Stimulated activated CD8-positive, alpha-beta memory T cell treated with anti-CD3 and anti-CD28 coated beads, Interleukin-7, amount 100 ng/mL, for 48 hours (primary cell): ENCODE measurements around the gene CACNA1E.

Experiments used
- DNase-seq, 2 donors: peaks; one replicate each; pipeline ENCODE4 v3.0.0-alpha.2; 2020; ENCODE audit warnings: low read depth in 1 of 2; ENCODE audit errors: extremely low read depth in 1 of 2

The CACNA1E gene

DNA sequence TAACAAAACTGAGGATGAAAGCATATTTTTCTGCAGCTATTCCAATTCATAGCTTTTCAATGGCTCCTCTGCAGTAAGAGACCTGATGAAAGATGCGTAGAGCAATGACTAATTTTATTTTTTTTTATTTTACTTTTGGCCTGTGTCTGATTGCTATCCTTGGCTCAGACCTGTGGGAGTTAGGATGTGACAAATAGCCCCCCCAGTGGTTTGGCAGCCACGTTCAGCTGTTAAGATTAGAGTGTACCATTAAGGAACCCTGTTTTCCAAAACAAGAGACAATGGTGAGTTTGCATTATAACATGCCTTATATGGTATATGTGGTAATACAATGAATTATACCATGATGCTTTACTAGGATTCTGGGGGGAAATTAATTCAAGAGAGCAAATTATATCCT is 264.7 kb downstream of the CACNA1E start:
- no peak for DNase-seq

DNA sequence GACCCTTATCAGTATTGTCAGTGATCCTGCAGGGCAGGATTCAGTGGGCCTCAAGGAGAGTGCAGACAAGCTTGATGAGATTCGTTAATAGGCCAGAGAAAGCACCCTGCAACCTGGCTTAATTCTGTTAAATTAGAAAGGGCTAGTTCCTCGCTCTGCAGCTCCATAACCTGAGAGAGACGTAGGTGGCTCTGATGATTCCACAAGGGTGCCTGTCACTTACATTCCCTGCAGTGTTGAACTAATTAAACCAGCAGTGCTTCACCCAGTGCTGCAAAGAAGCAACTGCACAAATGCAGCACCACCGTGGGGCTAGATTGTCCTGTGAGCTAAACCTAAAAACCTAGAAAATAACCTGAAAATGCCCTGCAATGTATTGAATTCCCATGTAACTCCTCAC is 270.8 kb downstream of the CACNA1E start:
- no peak for DNase-seq

DNA sequence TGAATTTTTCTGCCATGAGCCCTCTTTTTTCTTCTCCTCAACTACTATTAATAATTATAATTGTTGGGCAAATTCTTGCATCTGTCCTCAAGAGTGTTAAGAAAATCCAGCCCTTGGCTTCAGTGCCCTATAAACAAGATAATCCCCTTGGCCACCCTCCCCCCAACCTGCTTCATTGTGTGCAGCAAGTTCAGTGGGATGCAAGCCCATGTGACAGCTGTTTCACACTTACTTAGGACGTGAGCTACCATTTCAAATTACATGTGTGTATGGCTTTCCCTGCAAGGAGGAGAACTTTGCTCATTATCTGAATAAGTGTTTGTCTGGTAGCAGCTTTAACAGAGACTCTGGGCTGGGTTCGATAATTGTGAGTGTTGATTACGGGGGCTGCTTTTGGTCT is 276.2 kb downstream of the CACNA1E start:
- DNase-seq, result no peak

DNA sequence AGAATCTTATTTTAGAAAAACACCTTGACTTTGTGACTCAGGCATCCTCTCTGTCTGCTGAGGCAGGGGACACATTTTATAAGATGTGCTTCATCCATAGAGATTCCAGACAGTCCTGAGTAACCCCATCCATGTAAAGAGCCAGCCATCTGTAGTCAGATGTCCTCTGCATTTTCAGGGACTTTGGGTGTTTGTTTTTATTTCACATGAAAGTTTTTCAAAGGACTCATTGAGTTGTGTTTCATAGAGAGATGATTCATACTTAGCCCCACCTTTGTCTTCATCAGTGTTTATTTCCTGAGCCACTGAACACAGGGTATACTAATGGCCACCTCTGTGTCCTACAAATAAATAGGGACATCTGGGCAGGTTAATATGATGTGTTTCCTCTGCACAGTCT is 280.4 kb downstream of the CACNA1E start:
- no peak for DNase-seq

DNA sequence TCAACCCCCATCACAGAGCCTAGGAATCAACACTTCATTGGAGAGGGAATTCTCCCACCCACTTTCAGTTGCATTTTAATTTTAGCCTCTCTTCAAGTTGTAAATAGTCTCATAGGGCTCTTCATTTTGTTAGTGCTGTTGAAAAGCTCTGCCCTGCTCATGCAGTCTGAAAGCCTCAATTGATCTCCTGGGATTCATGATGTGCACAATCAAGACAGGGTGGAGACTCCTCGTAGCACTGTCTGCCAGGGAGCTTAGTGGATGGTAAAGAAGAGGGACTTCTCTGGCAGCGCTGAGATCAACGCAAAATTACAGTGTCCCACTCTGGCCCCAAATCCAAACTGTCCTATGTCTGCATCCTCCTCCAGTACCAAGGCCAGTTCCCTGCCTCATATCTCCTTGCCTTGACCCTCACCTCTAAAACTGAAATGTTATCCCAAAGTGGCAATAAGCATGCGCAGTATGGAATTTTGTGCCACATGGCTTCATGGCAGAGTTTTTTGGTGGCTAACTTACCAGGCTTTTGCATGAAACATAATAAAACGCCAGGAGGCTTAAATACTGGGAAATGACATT is 282.2 kb downstream of the CACNA1E start:
- no peak for DNase-seq

DNA sequence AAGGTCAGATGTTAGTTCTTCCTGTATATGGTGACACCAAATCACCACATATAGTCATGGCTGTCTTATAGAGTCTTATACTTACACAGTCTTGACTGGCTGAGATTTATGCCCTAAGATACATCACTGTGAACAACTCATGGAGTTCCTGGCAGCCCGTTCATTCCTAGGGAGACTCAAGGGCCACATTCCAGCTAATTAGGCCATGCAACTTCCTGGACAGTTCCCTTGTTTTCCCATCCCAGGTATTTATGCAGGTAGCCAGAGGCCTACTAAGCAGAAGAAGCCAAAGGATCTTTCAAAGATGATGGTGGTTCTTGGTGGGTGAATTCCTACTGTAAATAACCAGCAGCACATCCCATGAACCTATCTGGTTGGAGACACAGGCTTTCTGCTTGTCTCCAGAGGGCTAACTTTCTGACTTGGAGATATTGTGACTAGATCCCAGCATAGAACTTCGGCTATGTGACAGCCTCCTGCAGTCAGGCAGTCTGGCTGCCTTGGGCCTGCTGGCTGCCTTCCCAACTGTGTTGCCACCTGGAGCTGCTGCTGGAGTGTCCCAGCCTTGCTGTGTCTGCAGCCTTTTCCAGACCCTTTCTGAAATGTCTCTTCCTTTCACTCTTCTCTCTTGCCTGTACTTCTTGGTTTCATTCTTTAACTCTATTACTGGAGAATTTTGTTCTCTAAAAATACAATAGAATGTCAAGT is 283.8 kb downstream of the CACNA1E start:
- DNase-seq, result no peak

DNA sequence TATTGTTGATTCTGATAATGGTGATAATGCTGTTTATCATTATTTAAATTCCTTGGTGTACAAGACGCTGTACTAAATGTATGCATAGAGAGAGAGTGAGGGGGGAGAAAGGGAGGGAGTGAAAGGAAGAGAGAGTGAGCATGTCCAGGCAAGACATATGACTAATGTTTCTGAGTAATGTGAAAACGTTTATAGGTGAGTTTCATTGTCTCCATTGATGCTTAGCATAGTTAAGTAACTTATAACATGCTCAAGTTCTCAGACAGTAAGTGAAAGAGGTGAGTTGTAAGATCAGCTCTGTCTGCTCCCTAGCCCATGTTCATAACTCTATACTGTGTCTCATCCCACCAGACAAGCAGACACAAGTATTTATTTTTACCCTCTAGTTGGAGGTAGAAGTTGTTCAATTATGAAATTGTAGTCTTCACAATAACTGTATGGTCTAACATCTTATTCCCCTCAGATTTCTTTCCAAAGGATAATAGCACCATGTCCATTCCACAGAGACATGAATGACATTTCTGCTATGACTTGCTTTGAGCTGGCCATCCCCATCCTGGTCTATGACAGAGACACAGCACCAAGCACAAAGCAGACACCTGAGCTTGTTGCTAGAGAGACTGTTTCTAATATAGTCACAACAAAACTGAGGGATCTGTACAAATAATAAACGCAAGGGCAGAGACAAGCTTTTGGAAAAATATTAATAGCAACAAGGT is 285.1 kb downstream of the CACNA1E start:
- no peak for DNase-seq

DNA sequence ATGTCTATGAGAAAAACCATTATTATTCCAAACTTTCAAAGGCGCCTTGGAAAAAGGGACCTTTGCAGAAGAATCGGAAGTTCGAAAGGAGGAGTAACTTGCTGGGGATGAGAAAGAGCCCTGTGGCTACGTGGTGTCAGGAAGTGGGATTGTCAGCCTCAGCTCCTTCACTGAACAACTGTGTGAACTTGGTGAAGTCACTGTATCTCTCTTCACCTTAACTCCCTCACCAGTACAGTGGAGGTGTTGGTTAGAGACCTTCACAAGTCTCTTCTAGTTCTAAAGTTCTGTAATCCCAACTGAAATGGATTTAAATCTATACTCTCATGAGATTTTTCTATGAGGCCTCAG is 285.6 kb downstream of the CACNA1E start:
- no peak for DNase-seq

DNA sequence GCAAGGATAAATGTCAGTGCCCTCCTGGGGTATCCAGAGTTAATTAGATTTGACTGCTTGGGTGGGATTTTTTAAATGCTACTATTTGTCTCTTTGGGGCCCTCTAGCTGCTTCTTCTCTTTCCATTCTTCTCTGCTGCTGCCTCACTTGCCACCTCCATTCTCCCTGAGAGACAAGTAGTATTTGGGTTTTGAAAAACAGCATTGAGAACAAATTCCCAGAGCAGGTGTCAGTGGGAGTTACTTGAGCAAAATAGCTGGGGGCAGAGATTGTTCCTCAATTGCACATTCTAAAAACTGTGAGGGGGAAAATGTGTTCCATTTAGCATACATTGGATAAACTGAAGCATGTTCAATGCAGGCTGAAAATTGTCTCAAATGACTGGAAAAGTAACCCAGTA is 286.5 kb downstream of the CACNA1E start:
- no peak for DNase-seq

DNA sequence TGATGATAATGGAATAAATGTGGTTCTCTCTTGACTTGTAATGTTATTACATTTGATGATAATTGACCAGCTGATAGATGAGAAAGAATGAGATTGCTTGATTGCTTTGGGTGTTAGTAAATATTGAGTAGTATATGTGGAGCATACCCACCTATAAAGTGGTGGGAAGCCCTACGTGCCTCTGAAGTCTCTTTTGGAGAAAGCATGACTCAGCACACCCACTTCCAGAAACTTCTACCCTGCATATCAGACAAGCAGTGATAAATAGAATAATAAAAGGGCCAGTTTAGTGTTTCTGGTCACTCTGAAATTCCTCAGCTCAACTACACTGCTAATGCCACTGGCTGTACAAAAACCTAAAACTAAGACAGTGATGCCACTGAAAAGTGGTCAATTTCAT is 289.4 kb downstream of the CACNA1E start:
- no peak for DNase-seq

DNA sequence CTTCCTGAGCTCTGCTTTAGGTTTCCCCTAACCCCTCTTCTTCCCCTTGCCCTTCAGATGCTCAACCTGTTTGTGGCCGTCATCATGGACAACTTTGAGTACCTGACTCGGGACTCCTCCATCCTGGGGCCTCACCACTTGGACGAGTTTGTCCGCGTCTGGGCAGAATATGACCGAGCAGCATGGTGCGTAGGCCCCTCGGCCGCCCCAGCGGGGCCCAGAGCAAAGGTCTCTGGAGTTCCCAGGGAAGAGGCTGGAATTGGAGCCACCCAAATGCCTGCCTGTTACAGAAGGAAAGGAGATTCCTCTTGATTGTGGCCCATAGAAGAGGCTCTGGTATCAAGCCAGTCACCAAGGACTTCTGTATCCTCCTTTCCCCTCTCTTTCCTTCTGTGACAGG is 292.7 kb downstream of the CACNA1E start:
- no peak for DNase-seq

DNA sequence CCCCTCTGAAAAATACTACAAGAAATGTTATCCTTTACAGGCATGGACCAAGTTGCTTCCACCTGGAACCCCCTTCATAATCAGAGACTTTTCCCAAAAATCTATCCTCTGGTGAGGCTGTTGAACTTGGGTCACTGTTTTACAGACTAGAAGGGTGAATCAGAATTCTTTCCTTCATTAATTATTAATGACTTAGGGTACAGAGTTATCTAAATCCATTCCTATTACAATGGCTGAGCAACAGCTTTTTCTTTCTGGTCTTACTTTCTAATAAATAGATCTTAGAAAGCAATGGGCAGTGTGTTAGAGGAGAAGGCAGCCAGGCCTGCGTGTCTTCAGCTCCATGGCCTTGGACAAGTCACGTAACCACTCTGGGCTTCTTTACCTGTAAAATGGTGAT is 294.0 kb downstream of the CACNA1E start:
- no peak for DNase-seq

DNA sequence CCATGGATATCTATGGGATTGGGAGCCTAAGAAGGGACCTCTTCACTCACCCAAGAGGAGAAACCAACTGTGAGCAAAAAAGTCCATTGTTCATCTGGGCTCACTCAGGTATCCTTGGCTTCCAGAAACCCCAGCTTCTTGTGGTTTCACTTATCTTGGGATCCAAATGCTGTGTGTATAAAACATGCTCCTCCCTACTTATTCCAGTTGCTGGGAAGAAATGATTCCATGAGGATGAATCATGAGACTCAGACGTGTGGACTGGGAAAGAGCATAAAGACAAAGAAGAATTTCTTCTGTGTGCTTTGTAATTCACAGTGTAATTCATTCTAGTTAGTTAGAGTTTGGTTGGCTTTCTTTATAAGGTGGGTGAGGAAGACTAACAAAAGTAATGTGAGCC is 294.5 kb downstream of the CACNA1E start:
- no peak for DNase-seq

DNA sequence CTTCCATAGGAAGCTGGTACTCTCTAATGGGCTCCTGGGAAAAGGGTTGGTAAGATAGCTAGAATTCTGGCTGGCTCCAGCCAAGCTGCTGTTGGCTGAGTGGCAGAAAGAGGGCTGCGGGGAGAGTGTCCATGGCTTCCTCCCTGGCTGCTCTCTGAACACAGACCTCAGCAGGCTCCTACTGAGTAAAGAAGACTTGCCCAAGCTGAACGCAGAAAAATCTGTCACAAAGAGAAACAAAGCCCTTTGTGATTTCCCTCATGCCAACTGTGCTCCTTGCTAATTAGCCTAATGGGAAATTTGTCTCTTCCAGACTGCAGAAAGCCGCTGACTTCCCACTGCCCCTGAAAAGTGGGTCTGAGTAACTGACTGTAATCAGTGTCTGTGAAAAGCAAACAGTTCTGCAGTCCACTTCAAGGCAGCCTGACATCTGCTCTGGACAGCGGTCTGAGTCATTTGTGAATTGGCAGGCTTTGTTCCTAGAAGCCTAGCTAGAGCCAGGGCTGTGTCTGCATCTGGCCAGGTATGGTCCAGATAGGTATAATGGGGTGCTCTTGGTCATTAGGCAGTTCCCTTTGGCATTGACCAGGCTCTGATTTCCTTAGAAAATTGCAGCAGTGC is 295.4 kb downstream of the CACNA1E start:
- no peak for DNase-seq

DNA sequence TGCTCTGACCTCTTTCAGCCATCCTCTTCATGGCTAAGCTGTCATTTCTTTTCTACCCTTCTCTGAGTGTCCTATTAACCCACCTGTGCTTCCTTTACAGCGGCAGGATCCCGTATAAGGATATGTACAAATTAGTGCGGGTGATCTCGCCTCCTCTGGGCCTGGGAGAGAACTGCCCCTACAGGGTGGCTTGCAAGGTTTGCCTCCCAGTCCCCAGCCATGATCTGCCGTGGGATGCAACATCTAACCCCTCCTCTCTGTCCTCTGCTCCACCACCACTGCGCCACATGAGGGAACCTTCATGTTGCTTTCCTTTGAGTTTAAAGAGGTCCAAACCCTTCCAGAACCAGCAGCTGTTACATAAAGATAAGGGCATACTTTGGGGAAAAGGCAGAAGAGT is 296.0 kb downstream of the CACNA1E start:
- no peak for DNase-seq

DNA sequence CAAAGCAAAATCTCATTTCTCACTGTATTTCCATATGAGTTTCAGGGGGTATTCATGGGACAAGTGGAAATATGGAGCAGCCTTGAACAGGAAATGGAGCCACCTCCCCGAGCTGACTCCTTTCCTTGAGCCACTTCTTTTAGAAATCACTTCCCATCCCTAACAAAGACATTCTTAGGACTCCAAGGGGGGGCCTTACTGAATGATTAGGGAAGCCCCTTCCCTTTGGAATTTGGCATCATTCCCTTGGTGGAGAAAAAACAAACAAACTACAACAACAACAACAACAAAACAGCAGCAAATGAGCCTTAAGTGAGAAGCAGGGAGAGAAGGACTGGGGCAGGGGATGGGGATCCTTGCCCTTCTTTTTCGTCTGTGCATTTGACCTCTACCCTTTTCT is 299.9 kb downstream of the CACNA1E start:
- DNase-seq, result no peak

DNA sequence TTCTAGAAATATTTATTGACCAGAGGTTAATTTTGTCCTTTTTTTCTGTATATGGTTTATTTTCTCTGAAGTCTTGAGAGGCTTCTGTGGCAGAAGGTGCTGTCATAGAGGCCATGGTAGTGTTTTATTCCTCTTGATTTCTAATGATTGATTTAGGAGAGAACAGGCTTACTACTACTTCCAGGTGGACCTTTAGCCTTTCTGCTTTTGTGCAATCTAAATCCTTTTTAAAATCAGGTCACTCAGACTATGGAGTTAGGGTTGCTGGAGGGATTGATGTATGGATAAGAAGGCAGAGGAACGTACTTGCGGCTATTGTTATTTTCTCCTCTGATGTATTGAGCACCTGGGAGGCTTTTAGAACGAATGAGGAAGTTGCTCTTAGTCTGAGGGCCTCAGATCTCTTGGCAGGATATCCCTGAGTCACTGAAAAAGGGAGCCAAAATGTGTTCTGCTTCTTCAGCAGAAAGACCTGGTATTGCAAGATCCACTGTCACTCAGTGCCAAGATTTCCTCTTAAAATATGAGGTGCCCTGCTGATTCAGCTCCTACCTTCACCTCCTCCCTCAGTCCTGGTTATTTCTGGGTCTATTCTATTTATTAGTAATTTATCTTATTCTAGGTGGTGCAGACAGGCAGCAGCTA is 300.8 kb downstream of the CACNA1E start:
- no peak for DNase-seq

DNA sequence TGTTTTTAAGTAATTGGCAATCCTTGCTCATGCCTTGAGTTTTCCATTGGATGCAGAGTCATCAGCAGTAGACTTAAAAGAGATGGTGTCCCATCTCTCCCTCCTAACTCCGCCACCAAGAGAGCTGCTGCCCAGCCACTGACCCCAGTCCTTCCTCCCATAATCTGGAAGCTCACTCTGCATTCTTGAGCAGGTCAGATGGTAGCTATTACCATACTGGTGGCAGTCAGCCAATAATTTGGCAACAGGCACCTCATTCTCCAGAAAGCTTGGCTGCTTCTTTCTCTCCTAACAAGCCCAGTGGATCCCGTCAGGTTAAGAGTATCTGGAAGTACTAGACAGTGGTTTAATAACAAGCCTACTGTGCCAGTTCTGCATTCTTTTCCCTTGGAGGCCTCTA is 306.1 kb downstream of the CACNA1E start:
- no peak for DNase-seq

DNA sequence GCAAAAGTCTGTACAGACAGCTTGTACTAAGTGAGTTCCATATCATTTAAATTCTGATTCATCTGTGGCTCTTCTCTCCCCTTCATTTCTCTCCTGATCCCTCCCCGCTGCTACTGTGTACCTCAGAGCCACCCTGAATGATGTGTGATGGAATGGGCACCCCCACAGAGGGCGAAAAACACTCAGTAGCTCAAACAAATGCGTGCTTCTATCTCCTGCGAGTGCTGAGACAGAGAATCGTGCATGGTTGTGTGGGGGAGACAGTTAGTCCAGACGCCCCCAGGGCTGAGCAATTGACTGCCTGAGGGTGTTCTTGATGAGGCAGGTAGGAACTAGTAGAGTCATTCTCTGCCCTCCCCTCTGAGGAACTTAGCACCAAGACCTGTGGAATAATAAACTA is 308.4 kb downstream of the CACNA1E start:
- no peak for DNase-seq

DNA sequence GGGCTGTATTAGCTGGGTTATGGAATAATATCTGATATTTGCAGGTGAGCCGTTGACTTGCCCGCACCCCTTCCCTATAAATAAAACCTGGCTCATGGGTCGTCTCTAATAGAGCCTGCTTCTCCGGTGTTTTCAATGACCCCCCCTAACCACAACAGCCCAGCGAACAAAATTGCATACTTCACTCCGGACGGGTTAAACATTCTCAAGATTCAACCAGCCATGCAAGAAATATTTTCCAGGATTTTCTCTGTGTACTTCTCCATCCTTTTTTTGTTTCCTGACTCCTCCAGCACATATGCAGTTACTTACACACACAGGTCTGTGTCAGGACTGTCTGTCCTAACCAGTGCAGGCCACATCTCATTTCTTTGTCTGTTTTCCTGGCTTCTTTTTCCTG is 310.5 kb downstream of the CACNA1E start:
- no peak for DNase-seq

DNA sequence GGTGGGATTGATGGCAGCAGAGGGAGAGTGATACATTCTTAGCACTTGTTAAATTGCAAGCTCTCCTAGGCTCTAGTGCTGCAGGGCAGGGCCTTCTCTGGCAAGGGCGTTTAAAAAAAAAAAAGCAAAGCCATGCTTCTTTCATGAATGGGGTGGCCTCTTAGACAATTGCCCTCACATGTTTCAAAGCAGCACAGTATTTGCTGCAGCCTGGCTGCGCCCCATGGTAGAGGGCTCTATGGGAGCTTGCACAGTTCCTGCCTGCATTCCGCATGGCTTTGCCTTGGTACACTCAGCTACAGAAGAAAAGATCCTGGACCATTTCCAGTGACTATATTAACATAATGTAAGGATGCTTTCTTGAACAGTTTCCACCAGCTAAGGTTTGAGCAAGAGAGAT is 311.0 kb downstream of the CACNA1E start:
- no peak for DNase-seq
